Prostate gland (tissue), 2 donors: ENCODE measurements around the gene SMG6. TPM values are rescaled to one million over a fixed set of nuclear protein-coding genes. Genes with fewer than 3 reads are reported as not detected.

Experiments
- DNase-seq: peaks from one replicate; pipeline ENCODE4 v3.0.0-alpha.2; 2019; ENCODE audit warnings: low spot score
- H3K27ac ChIP-seq, 2 donors: fragments of 200-600 bp; sonication (generic); 2 replicates each; pipeline ENCODE4 v1.5.1; 2017 to 2019
- H3K27me3 ChIP-seq: fragments of 200-600 bp; sonication (generic); replicated peaks from 2 replicates; pipeline ENCODE4 v1.5.1; 2019; ENCODE audit not compliant: insufficient read depth
- H3K36me3 ChIP-seq, 2 donors: fragments of 200-600 bp; sonication (generic); 1 replicate in 1 of 2; 2 replicates in 1 of 2; pipeline versions ENCODE4 v1.5.1 to v1.8.1; 2017 to 2019
- H3K4me1 ChIP-seq: fragments of 200-600 bp; sonication (generic); replicated peaks from 2 replicates; pipeline ENCODE4 v1.5.1; 2019
- H3K4me3 ChIP-seq, 2 donors: fragments of 200-600 bp; sonication (generic); 2 replicates each; pipeline ENCODE4 v1.5.1; 2017 to 2019
- H3K9me3 ChIP-seq: fragments of 200-600 bp; sonication (generic); 2 replicates; pipeline ENCODE4 v1.5.1; 2017
- POLR2A ChIP-seq: fragments of 450-650 bp; IDR thresholded peaks from one replicate; pipeline ENCODE4 v1.6.1; 2016; ENCODE audit warnings: antibody characterized with exemption, mild to moderate bottlenecking
- POLR2AphosphoS5 ChIP-seq: sonication (generic); formaldehyde crosslinking; IDR thresholded peaks from one replicate; pipeline ENCODE4 v1.6.1; 2017; ENCODE audit warnings: antibody characterized with exemption
- WGBS: methylation state at CpG from one replicate; pipeline ENCODE4 v1.1.5; 2018; 5-methylcytosine and 5-hydroxymethylcytosine counted together
- intact Hi-C: fragments of 100-400 bp; cut with DNase I; formaldehyde crosslinking; loops from one replicate; pipeline ENCODE4 v1.14.2; 2022
- total RNA-seq, 2 donors: library from RNA; depleted of rRNA; stranded (reverse); fragments of >200 nt; gene quantifications; one replicate each; pipeline ENCODE4 v1.1.0, GENCODE V29; 2016
- TF ChIP-seq, protein P1 (sequence below), 4 experiments: fragments of 200-600 bp in 2 of 4; fragments of 450-650 bp in 2 of 4; sonication (generic) in 2 of 4; IDR thresholded peaks; 1 replicate in 3 of 4; 2 replicates in 1 of 4; pipeline ENCODE4 v1.5.1; 2016 to 2019; ENCODE audit warnings: antibody characterized with exemption in 4 of 4, mild to moderate bottlenecking in 2 of 4, moderate library complexity in 2 of 4

The SMG6 gene
- total RNA-seq, 2 donors from 2014 or later: 23.8 to 56.0 TPM

GRCh38 chr17:2019723-2020122 is 283.9 kb downstream of the SMG6 start:
- DNase-seq: no peak
- TF ChIP-seq POLR2A (no peak), POLR2AphosphoS5 (no peak)
- TF ChIP-seq, protein P1, sequence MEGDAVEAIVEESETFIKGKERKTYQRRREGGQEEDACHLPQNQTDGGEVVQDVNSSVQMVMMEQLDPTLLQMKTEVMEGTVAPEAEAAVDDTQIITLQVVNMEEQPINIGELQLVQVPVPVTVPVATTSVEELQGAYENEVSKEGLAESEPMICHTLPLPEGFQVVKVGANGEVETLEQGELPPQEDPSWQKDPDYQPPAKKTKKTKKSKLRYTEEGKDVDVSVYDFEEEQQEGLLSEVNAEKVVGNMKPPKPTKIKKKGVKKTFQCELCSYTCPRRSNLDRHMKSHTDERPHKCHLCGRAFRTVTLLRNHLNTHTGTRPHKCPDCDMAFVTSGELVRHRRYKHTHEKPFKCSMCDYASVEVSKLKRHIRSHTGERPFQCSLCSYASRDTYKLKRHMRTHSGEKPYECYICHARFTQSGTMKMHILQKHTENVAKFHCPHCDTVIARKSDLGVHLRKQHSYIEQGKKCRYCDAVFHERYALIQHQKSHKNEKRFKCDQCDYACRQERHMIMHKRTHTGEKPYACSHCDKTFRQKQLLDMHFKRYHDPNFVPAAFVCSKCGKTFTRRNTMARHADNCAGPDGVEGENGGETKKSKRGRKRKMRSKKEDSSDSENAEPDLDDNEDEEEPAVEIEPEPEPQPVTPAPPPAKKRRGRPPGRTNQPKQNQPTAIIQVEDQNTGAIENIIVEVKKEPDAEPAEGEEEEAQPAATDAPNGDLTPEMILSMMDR (IDR thresholded peaks at IDR 0.05): no peak
- H3K36me3 ChIP-seq: no peaks in the 10 kb centered on the region
- H3K27ac ChIP-seq: no peak overlapping the region
- H3K9me3 ChIP-seq: no peaks in the 10 kb centered on the region
- no peaks in the 10 kb centered on the region for H3K4me1 ChIP-seq
- 88% methylated on average over 8 of the region's 8 CpGs for WGBS
- intact Hi-C loops: no loop called here
- H3K27me3 ChIP-seq: no peaks in the 10 kb centered on the region
- no peak overlapping the region for H3K4me3 ChIP-seq

DNA sequence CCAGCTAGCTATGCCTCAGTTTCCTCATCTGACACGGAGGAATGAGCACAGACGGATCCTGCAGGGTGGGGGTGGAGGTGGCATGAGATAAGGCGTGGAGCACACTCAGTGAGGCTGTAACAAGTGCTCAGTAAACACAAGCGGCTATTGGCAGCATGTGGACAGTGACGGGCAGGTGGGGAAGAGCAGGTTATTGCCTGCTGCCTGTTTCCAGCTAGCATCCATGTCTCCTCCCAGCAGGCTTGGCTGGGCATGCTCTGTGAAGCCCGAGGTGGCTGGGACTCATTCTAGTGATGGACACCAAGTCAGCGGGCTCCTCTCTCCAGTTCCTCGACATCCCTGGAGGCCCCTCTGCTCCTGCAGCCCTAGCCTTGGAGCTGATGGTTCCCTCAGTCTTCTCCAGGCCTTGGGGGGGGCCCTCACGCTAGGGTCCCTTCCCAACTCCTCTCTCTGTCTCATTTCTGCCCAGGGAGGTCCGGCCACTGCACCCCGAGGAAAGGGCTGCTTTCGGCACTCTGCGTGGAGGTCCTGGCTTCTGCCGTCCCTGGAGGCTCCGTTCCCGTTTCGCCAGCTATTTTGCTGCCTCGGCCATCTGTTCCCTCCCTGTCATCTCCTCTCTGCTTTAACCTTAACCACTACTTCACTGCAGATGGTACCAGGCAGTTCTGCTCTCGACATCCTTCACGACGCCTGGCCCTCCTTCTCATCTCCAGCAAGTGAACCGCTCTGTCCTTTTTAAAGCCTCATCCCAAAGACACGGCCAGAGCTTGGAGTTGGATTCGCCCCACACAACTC is 284.7 kb downstream of the SMG6 start:
- Histone ChIP-seq H3K36me3 (no peaks in the 10 kb centered on the region), H3K9me3 (no peaks in the 10 kb centered on the region), H3K4me3 (no peak overlapping the region), H3K27ac (no peak overlapping the region), H3K27me3 (no peaks in the 10 kb centered on the region), H3K4me1 (no peaks in the 10 kb centered on the region)
- TF ChIP-seq POLR2A: no peak
- peak; percentile 46 for TF ChIP-seq POLR2AphosphoS5
- TF ChIP-seq, protein P1 (IDR thresholded peaks at IDR 0.05): no peak
- WGBS: 76% methylated on average over 24 of the region's 24 CpGs
- intact Hi-C loops: no loop called here
- peak; percentile 54 for DNase-seq

DNA sequence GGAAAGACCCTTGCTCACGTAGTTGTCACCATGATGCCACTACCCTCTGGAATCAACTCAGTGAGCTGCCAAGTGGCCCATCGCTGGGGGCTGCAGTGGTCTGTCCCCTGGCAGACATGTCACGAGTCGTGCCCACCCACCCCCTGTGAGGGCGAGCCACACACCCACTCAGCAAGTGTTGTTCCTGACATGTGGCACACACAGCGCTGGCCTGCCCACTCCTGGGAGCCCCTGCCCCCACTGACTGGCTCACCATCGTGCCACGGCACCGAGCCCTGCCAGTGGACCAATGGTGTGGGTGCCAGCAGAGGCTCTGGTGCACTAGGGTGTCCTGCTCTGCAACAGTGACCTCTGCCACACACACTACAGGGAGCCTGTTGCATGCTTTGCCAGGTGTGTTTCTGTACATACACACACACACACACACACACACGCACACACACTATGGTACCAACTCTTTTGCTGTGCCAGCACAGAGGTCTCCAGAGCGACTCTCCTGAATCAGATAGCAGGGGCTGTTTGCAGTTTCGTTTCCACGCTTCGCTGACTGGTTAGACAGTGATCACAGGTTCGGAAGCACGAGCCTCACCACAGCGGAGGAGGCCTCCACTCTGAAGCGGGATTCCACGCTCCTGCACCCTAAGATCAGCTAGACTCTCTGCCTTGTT is 286.2 kb downstream of the SMG6 start:
- intact Hi-C loops: no loop called here
- Histone ChIP-seq H3K4me1 (no peaks in the 10 kb centered on the region), H3K4me3 (no peak overlapping the region), H3K36me3 (no peaks in the 10 kb centered on the region), H3K27ac (no peak overlapping the region), H3K9me3 (no peaks in the 10 kb centered on the region), H3K27me3 (no peaks in the 10 kb centered on the region)
- no peak for DNase-seq
- WGBS: 85% methylated on average over 19 of the region's 19 CpGs
- TF ChIP-seq POLR2A: no peak
- TF ChIP-seq POLR2AphosphoS5: no peak
- TF ChIP-seq, protein P1 (IDR thresholded peaks at IDR 0.05): no peak

GRCh38 chr17:2016494-2016893 is 287.1 kb downstream of the SMG6 start:
- H3K27me3 ChIP-seq: no peaks in the 10 kb centered on the region
- TF ChIP-seq POLR2A: no peak
- TF ChIP-seq, protein P1 (IDR thresholded peaks at IDR 0.05): no peak
- no peak for TF ChIP-seq POLR2AphosphoS5
- intact Hi-C loops: no loop called here
- H3K9me3 ChIP-seq: no peaks in the 10 kb centered on the region
- WGBS: 56% methylated on average over 20 of the region's 20 CpGs
- H3K27ac ChIP-seq: no peak overlapping the region
- no peak overlapping the region for H3K4me3 ChIP-seq
- no peaks in the 10 kb centered on the region for H3K36me3 ChIP-seq
- DNase-seq: no peak
- H3K4me1 ChIP-seq: peaks cover 3% of the 10 kb centered on the region

GRCh38 chr17:2015314-2015713 is 288.3 kb downstream of the SMG6 start:
- Histone ChIP-seq H3K9me3 (no peaks in the 10 kb centered on the region), H3K36me3 (no peaks in the 10 kb centered on the region), H3K27ac (no peak overlapping the region), H3K27me3 (no peaks in the 10 kb centered on the region), H3K4me1 (peaks cover 3% of the 10 kb centered on the region), H3K4me3 (no peak overlapping the region)
- intact Hi-C loops: no loop called here
- 91% methylated on average over 14 of the region's 14 CpGs for WGBS
- TF ChIP-seq, protein P1 (IDR thresholded peaks at IDR 0.05): no peak
- TF ChIP-seq POLR2AphosphoS5: no peak
- TF ChIP-seq POLR2A: no peak
- no peak for DNase-seq
